Coronary artery (tissue), 2 donors: Measurements from ENCODE around the gene IMMT.
"Not testable (repeated sequence)": the region's sequence is repeated elsewhere in the genome, so short reads cannot be mapped to it uniquely, and the experiment has no call there.

Source experiments
- DNase-seq: peaks from one replicate; pipeline ENCODE4 v3.0.0-alpha.2; 2017; ENCODE audit warnings: low spot score
- H3K27ac ChIP-seq, 2 donors: fragments of 200-600 bp; sonication (generic); one replicate each; pipeline ENCODE4 v1.5.1; 2016 to 2019
- H3K4me3 ChIP-seq: fragments of 200-600 bp; sonication (generic); 2 replicates; pipeline ENCODE4 v1.5.1; 2016; ENCODE audit warnings: mild to moderate bottlenecking, moderate library complexity
- TF ChIP-seq, protein P1 (sequence below): fragments of 200-600 bp; sonication (generic); IDR thresholded peaks from one replicate; pipeline ENCODE4 v1.5.1; 2019; ENCODE audit warnings: antibody characterized with exemption

IMMT gene

GRCh38 chr2:86232373-86232784 lies 37.1 kb upstream of the IMMT start:
- Histone ChIP-seq H3K4me3 (no peak overlapping the region), H3K27ac (no peak overlapping the region)
- TF ChIP-seq, protein P1, sequence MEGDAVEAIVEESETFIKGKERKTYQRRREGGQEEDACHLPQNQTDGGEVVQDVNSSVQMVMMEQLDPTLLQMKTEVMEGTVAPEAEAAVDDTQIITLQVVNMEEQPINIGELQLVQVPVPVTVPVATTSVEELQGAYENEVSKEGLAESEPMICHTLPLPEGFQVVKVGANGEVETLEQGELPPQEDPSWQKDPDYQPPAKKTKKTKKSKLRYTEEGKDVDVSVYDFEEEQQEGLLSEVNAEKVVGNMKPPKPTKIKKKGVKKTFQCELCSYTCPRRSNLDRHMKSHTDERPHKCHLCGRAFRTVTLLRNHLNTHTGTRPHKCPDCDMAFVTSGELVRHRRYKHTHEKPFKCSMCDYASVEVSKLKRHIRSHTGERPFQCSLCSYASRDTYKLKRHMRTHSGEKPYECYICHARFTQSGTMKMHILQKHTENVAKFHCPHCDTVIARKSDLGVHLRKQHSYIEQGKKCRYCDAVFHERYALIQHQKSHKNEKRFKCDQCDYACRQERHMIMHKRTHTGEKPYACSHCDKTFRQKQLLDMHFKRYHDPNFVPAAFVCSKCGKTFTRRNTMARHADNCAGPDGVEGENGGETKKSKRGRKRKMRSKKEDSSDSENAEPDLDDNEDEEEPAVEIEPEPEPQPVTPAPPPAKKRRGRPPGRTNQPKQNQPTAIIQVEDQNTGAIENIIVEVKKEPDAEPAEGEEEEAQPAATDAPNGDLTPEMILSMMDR = no peak
- DNase-seq = no peak

DNA sequence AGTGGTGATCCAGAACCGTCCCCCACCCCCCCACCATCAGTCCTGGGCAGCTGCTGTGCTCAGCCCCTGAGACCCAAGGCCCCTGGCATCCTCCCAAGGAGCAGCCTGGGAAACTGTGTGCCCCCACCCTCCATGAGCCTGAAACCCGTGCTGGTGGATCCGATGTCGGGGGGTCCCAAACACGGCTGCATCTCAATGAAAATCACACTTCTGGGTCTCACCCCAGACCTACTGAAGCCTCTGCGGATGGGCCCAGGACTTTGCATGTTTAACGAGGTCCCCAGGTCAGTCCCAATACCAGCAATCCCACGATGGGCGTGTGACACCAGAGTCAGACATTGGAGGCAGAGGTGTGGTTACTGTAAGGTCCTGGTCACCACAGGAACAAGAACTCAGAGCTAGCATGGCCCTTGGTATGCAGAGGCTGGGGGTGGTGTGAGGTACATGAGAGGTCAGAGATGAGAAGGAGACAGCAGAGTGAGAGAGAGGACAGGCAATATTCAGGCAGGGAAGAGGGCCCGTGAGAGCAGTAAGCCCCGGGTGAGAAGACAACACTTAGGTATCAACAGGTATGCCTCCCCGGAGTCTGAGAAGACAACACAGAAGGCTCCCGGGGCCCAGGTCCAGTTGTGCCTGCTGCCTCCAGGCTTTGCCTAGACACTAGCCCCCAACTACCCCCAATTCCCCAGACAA lies 36.6 kb upstream of the IMMT start:
- Histone ChIP-seq H3K4me3 (no peak overlapping the region), H3K27ac (no peak overlapping the region)
- TF ChIP-seq, protein P1 = no peak
- no peak for DNase-seq

DNA sequence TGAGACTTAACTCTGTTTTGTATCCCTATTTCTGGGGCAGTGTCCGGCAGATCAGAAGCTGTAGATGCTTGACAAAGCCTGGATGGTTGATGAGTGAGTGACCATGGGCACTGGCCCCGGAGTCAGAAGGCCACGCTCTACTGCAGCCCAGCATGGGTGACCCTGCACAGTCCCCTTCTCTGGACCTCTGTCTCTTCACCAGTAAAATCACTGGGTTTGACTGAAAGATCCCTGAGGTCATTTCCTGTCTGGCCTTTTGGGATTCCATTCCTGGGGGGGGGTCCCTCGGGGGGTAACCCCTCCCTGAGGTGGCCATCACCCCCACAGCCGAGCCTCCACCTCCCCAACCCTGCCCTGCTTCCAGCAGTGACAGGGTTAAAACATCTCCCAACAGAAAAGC lies 35.7 kb upstream of the IMMT start:
- no peak overlapping the region for H3K27ac ChIP-seq
- TF ChIP-seq, protein P1 = no peak
- H3K4me3 ChIP-seq = no peak overlapping the region
- no peak for DNase-seq

GRCh38 chr2:86229221-86229620 lies 34.0 kb upstream of the IMMT start:
- TF ChIP-seq, protein P1 = no peak
- Histone ChIP-seq H3K4me3 (no peak overlapping the region), H3K27ac (no peak overlapping the region)
- DNase-seq = no peak

DNA sequence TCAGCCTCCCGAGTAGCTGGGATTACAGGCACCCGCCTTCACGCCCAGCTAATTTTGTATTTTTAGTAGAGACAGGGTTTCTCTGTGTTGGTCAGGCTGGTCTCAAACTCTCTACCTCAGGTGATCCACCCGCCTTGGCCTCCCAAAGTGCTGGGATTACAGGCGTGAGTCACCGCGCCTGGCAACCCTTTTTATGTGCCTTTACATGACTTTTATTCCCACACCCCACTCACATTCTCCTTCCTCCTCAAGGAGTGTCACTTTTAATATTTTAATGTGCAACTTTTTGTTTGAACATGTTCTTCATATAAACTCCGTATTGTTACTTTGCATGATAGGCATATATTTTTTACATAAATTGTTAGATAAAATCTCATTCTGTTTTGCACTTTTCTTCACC lies 33.3 kb upstream of the IMMT start:
- not testable (repeated sequence) for H3K4me3 ChIP-seq, DNase-seq, H3K27ac ChIP-seq

- TF ChIP-seq, protein P1 = no peak
- Histone ChIP-seq H3K4me3 (no peak overlapping the region), H3K27ac (no peak overlapping the region)
- DNase-seq = no peak
Measured at GRCh38 chr2:86227685-86228084, 32.4 kb upstream of the IMMT start.

- Histone ChIP-seq H3K27ac (no peak overlapping the region), H3K4me3 (no peak overlapping the region)
- DNase-seq = no peak
- TF ChIP-seq, protein P1 = no peak
Measured at GRCh38 chr2:86226636-86227520, 31.6 kb upstream of the IMMT start.
